SU-DHL-6 (cell line): ENCODE measurements around the gene BMPR1A.

ENCODE experiments used
- H2AFZ ChIP-seq: fragments of 200-600 bp; sonication (generic); 2 replicates; pipeline ENCODE4 v1.6.1; 2014; ENCODE audit warnings: low read depth, mild to moderate bottlenecking, moderate library complexity, mixed read lengths, antibody characterized with exemption, low read length; ENCODE audit not compliant: severe bottlenecking
- H3F3A ChIP-seq: fragments of 200-600 bp; shearing (Covaris generic); 2 replicates; pipeline ENCODE4 v1.6.0; 2016; ENCODE audit warnings: antibody characterized with exemption, mild to moderate bottlenecking; ENCODE audit not compliant: insufficient read depth
- H3K27ac ChIP-seq: fragments of 200-600 bp; sonication (generic); 2 replicates; pipeline ENCODE4 v1.5.1; 2016; ENCODE audit warnings: low read depth, mild to moderate bottlenecking, low read length, moderate library complexity, mixed read lengths
- H3K27me3 ChIP-seq: fragments of 200-600 bp; sonication (generic), shearing (Covaris generic); 2 replicates; pipeline ENCODE4 v1.6.0; 2014; ENCODE audit warnings: mild to moderate bottlenecking, low read length
- H3K36me3 ChIP-seq: fragments of 200-600 bp; sonication (generic); 2 replicates; pipeline ENCODE4 v1.6.1; 2014; ENCODE audit warnings: mild to moderate bottlenecking, low read length, mixed read lengths
- H3K4me2 ChIP-seq: fragments of 300-600, 200-600 bp; shearing (Covaris generic), sonication (generic); 2 replicates; pipeline ENCODE4 v1.6.0; 2014; ENCODE audit warnings: low read length, low read depth, mild to moderate bottlenecking; ENCODE audit not compliant: poor library complexity, severe bottlenecking
- H3K4me3 ChIP-seq: fragments of 200-600 bp; sonication (generic); 2 replicates; pipeline ENCODE4 v1.5.1; 2014; ENCODE audit warnings: antibody characterized with exemption, low read length, mild to moderate bottlenecking, mixed read lengths; ENCODE audit not compliant: insufficient read depth, poor library complexity, severe bottlenecking
- H3K79me2 ChIP-seq: fragments of 200-600 bp; sonication (generic); 2 replicates; pipeline ENCODE4 v1.6.1; 2014; ENCODE audit warnings: mild to moderate bottlenecking, low read length, moderate library complexity; ENCODE audit not compliant: insufficient read depth
- H3K9ac ChIP-seq: fragments of 200-600 bp; sonication (generic); 2 replicates; pipeline ENCODE4 v1.7.0; 2014; ENCODE audit warnings: mild to moderate bottlenecking, low read length
- H3K9me2 ChIP-seq: fragments of 200-600 bp; sonication (generic); replicated peaks from 2 replicates; pipeline ENCODE4 v1.6.1; 2014; ENCODE audit warnings: low read length; ENCODE audit not compliant: insufficient read depth
- H3K9me3 ChIP-seq: fragments of 200-600 bp; sonication (generic); 2 replicates; pipeline ENCODE4 v1.6.1; 2014; ENCODE audit warnings: low read length, mixed read lengths; ENCODE audit not compliant: insufficient read depth
- H4K20me1 ChIP-seq: fragments of 200-600 bp; sonication (generic); 2 replicates; pipeline ENCODE4 v1.6.1; 2014; ENCODE audit warnings: low read depth, mild to moderate bottlenecking, antibody characterized with exemption, low read length, moderate library complexity, mixed read lengths
- EZH2phosphoT487 ChIP-seq: fragments of 200-600 bp; sonication (generic), shearing (Covaris generic); conservative IDR thresholded peaks from 2 replicates; pipeline ENCODE4 v1.6.1; 2018; ENCODE audit warnings: mild to moderate bottlenecking, antibody characterized with exemption, low read length, moderate library complexity, mixed read lengths
- TF ChIP-seq, protein P1 (sequence below): fragments of 200-600 bp; sonication (generic); IDR thresholded peaks from one replicate; pipeline ENCODE4 v1.5.1; 2017; ENCODE audit warnings: antibody characterized with exemption, mild to moderate bottlenecking, low read length, moderate library complexity; ENCODE audit not compliant: insufficient read depth, poor library complexity, severe bottlenecking

The BMPR1A gene

DNA sequence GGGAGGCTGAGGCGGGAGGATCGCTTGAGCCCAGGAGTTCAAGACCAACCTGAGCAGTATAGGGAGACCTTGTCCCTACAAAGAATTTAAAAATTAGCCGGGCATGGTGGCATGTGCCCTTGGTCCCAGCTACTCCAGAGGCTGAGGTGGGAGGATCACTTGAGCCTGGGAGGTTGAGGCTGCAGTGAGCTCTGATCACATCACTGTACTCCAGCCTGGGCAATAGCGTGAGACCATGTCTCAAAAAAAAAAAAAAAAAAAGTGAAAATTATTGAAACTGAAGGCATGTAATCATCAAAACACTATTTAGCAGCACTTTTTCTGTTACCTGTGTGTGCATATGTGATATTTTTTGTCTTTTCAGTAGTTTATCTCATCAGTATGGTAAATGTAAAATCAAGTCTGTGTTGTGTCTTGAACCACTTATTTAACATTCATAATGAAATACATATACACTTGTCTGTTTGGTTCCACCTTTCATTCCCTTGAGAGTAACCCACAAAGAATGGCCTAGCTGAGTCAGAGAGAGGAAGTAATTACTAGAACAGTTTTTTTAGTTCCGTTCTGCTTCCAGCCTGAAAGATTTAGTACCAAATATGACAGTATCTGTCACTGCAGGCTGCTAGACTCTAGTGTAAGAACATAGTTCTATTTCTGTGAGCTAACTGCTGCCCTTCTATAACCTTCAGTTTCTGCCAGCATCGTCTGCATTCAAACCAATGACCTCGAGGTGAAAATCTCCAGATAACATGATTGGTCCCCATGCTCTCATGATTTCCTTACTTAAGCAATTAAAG is 132.4 kb downstream of the BMPR1A start:
- Histone ChIP-seq H3K36me3 (no peaks in the 10 kb centered on the region), H3K9me2 (no peaks in the 10 kb centered on the region), H3K9me3 (no peaks in the 10 kb centered on the region), H3K27me3 (no peaks in the 10 kb centered on the region), H3K4me2 (peak overlapping the region; percentile 24), H3K27ac (peak overlapping the region; percentile 40; the same call in 1 of the 2 replicates), H2AFZ (peak overlapping the region; percentile 19), H3K79me2 (no peaks in the 10 kb centered on the region; the same call in 1 of the 2 replicates), H3K4me3 (no peak overlapping the region), H3F3A (no peaks in the 10 kb centered on the region), H4K20me1 (no peaks in the 10 kb centered on the region), H3K9ac (no peak overlapping the region)
- TF ChIP-seq EZH2phosphoT487 = no peak
- TF ChIP-seq, protein P1, sequence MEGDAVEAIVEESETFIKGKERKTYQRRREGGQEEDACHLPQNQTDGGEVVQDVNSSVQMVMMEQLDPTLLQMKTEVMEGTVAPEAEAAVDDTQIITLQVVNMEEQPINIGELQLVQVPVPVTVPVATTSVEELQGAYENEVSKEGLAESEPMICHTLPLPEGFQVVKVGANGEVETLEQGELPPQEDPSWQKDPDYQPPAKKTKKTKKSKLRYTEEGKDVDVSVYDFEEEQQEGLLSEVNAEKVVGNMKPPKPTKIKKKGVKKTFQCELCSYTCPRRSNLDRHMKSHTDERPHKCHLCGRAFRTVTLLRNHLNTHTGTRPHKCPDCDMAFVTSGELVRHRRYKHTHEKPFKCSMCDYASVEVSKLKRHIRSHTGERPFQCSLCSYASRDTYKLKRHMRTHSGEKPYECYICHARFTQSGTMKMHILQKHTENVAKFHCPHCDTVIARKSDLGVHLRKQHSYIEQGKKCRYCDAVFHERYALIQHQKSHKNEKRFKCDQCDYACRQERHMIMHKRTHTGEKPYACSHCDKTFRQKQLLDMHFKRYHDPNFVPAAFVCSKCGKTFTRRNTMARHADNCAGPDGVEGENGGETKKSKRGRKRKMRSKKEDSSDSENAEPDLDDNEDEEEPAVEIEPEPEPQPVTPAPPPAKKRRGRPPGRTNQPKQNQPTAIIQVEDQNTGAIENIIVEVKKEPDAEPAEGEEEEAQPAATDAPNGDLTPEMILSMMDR = no peak

DNA sequence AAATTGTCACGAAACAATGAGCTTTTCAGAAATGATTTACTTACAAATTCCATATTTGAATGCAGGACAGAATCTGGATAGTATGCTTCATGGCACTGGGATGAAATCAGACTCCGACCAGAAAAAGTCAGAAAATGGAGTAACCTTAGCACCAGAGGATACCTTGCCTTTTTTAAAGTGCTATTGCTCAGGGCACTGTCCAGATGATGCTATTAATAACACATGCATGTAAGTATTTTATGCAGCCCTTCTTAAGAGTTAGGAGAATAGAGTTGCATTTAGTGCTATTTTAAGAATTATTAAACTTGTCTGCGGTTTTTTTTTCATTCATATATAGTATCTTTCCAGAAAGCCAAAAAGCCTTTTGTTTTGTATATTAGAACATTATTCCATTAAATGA is 133.6 kb downstream of the BMPR1A start:
- Histone ChIP-seq H3K36me3 (no peaks in the 10 kb centered on the region), H3K79me2 (no peaks in the 10 kb centered on the region; the same call in 1 of the 2 replicates)

GRCh38 chr10:86898511-86898910 is 142.1 kb downstream of the BMPR1A start:
- Histone ChIP-seq H3K9ac (no peak overlapping the region), H3F3A (peaks cover 4% of the 10 kb centered on the region; the same call in 1 of the 2 replicates), H3K4me3 (no peak overlapping the region), H4K20me1 (no peaks in the 10 kb centered on the region), H3K79me2 (no peaks in the 10 kb centered on the region), H3K27ac (no peak overlapping the region), H3K9me2 (no peaks in the 10 kb centered on the region), H2AFZ (no peak overlapping the region), H3K36me3 (0 out of 2 replicates have a peak, but pooled peaks cover 3% of the 10 kb centered on the region), H3K4me2 (no peak overlapping the region), H3K27me3 (no peaks in the 10 kb centered on the region), H3K9me3 (no peaks in the 10 kb centered on the region)
- TF ChIP-seq, protein P1 = no peak
- no peak for TF ChIP-seq EZH2phosphoT487

More for the DNA sequence above, 133.6 kb downstream of the BMPR1A start:
- no peak overlapping the region for H3K9ac ChIP-seq
- TF ChIP-seq, protein P1 = no peak
- no peak for TF ChIP-seq EZH2phosphoT487
- H3K27ac ChIP-seq = no peak overlapping the region
- no peaks in the 10 kb centered on the region for H4K20me1 ChIP-seq
- no peak overlapping the region for H2AFZ ChIP-seq
- H3K9me3 ChIP-seq = no peaks in the 10 kb centered on the region
- H3K4me3 ChIP-seq = no peak overlapping the region
- no peaks in the 10 kb centered on the region for H3K9me2 ChIP-seq
- no peaks in the 10 kb centered on the region for H3K27me3 ChIP-seq
- H3F3A ChIP-seq = no peaks in the 10 kb centered on the region
- H3K4me2 ChIP-seq = no peak overlapping the region
